Fibroblast of lung (primary cell): ENCODE data around the gene SPCS3. TPM values are rescaled to one million over a fixed set of nuclear protein-coding genes. Genes with fewer than 3 reads are reported as not detected.
A peak's percentile ranks its signal among the peaks of the same experiment; 100 is the strongest.
"Not testable (repeated sequence)": the region's sequence is repeated elsewhere in the genome, so short reads cannot be mapped to it uniquely, and the experiment has no call there.

Experiments used
- DNase-seq, 2 donors: peaks; one replicate each; pipeline versions ENCODE4 v3.0.0 to v3.0.0-alpha.2; 2010; ENCODE audit warnings: low read depth in 2 of 2
- H2AFZ ChIP-seq: 2 replicates; pipeline ENCODE4 v1.5.1; 2012; ENCODE audit warnings: low read length, control low read depth, inconsistent platforms
- H3K27ac ChIP-seq: 2 replicates; pipeline ENCODE4 v1.5.1; 2011; ENCODE audit warnings: low read length, control low read depth; ENCODE audit not compliant: insufficient read depth
- H3K27me3 ChIP-seq: 2 replicates; pipeline ENCODE4 v1.5.1; 2011; ENCODE audit warnings: mild to moderate bottlenecking, low read length; ENCODE audit not compliant: control insufficient read depth, insufficient read depth
- H3K36me3 ChIP-seq: 2 replicates; pipeline ENCODE4 v1.5.1; 2011; ENCODE audit warnings: low read length; ENCODE audit not compliant: control insufficient read depth, insufficient read depth
- H3K4me1 ChIP-seq: 2 replicates; pipeline ENCODE4 v1.5.1; 2011; ENCODE audit warnings: low read length; ENCODE audit not compliant: control insufficient read depth, insufficient read depth; ENCODE audit errors: extremely low read depth
- H3K4me2 ChIP-seq: 2 replicates; pipeline ENCODE4 v1.5.1; 2011; ENCODE audit warnings: low read length, control low read depth; ENCODE audit not compliant: insufficient read depth; ENCODE audit errors: extremely low read depth
- H3K4me3 ChIP-seq, 4 experiments: fragments of 200-600 bp in 1 of 4; sonication (generic) in 1 of 4; replicated peaks in 1 of 4; 2 replicates each; pipeline ENCODE4 v1.5.1; 2011 to 2016; ENCODE audit warnings: low read length in 4 of 4, low read depth in 3 of 4, mild to moderate bottlenecking in 3 of 4, control low read depth in 2 of 4, inconsistent platforms in 1 of 4, mixed read lengths in 1 of 4; ENCODE audit not compliant: insufficient read depth in 1 of 4; ENCODE audit errors: control extremely low read depth in 1 of 4
- H3K79me2 ChIP-seq: 2 replicates; pipeline ENCODE4 v1.5.1; 2012; ENCODE audit warnings: mild to moderate bottlenecking, low read length, inconsistent platforms; ENCODE audit not compliant: control insufficient read depth, insufficient read depth
- H3K9ac ChIP-seq: 2 replicates; pipeline ENCODE4 v1.5.1; 2011; ENCODE audit warnings: mild to moderate bottlenecking, low read length, control low read depth; ENCODE audit not compliant: insufficient read depth
- H3K9me3 ChIP-seq: 2 replicates; pipeline ENCODE4 v1.5.1; 2012; ENCODE audit warnings: low read depth, low read length; ENCODE audit not compliant: control insufficient read depth, insufficient read depth
- H4K20me1 ChIP-seq: 2 replicates; pipeline ENCODE4 v1.5.1; 2011; ENCODE audit warnings: low read length; ENCODE audit not compliant: control insufficient read depth, insufficient read depth; ENCODE audit errors: extremely low read depth
- CTCF ChIP-seq, 2 donors: IDR thresholded peaks in 1 of 2; conservative IDR thresholded peaks in 1 of 2; 1 replicate in 1 of 2; 2 replicates in 1 of 2; pipeline ENCODE4 v1.5.1; 2011 to 2012; ENCODE audit warnings: low read length in 2 of 2, control low read depth in 1 of 2, inconsistent platforms in 1 of 2, low read depth in 1 of 2, mild to moderate bottlenecking in 1 of 2
- EZH2 ChIP-seq: IDR thresholded peaks from 2 replicates; pipeline ENCODE4 v1.5.1; 2012; ENCODE audit warnings: low read length, control low read depth, mild to moderate bottlenecking; ENCODE audit errors: missing control alignments
- polyA plus RNA-seq, 2 donors: library from polyadenylated mRNA; depleted of rRNA in 1 of 2; stranded (reverse) in 1 of 2; unstranded in 1 of 2; fragments of >200 nt; gene quantifications; 2 replicates each; pipeline ENCODE4 v1.2.1, GENCODE V29; 2011 to 2012; ENCODE audit warnings: missing spikeins in 1 of 2
- total RNA-seq: library from RNA; depleted of rRNA; stranded (reverse); fragments of >200 nt; gene quantifications from 2 replicates; pipeline ENCODE4 v1.2.1, GENCODE V29; 2014

The SPCS3 gene
- total and polyA plus RNA-seq, 2 donors (not counting 1 experiment from before 2014, with no cell fraction given): 72.3 to 84.3 TPM

- peaks cover 2% of the 10 kb centered on the region for H3K4me1 ChIP-seq
- H3K9me3 ChIP-seq: no peaks in the 10 kb centered on the region
- no peaks in the 10 kb centered on the region for H3K79me2 ChIP-seq
- no peaks in the 10 kb centered on the region for H3K27me3 ChIP-seq
- no peak overlapping the region for H3K27ac ChIP-seq
- H3K36me3 ChIP-seq: no peaks in the 10 kb centered on the region
- H3K4me2 ChIP-seq: no peak overlapping the region
- no peak overlapping the region for H3K4me3 ChIP-seq
- H3K9ac ChIP-seq: no peak overlapping the region
- no peaks in the 10 kb centered on the region for H4K20me1 ChIP-seq
- no peak overlapping the region for H2AFZ ChIP-seq
- TF ChIP-seq EZH2 (no peak), CTCF (conservative IDR thresholded peaks at IDR 0.05 in 1 of 2, IDR thresholded peaks at IDR 0.05 in 1 of 2; ENCODE audit: low read depth in 1 of 2, low read length in 2 of 2) (no peak)
- no peak for DNase-seq
Observed at GRCh38 chr4:176276710-176277109, 43.1 kb upstream of the SPCS3 start.

GRCh38 chr4:176277162-176277904 is 42.4 kb upstream of the SPCS3 start:
- peak; percentile 74 to 76 for TF ChIP-seq CTCF (conservative IDR thresholded peaks at IDR 0.05 in 1 of 2, IDR thresholded peaks at IDR 0.05 in 1 of 2; ENCODE audit: low read depth in 1 of 2, low read length in 2 of 2)
- no peak for TF ChIP-seq EZH2
- no peaks in the 10 kb centered on the region for H3K9me3 ChIP-seq
- DNase-seq: peak; percentile 60 to 81
- H3K27ac ChIP-seq: no peak overlapping the region
- no peaks in the 10 kb centered on the region for H3K79me2 ChIP-seq
- no peak overlapping the region for H3K9ac ChIP-seq
- H3K4me3 ChIP-seq: peak overlapping the region in 1 of 4 experiments; percentile 9
- H4K20me1 ChIP-seq: no peaks in the 10 kb centered on the region
- no peaks in the 10 kb centered on the region for H3K36me3 ChIP-seq
- no peaks in the 10 kb centered on the region for H3K4me1 ChIP-seq
- H3K4me2 ChIP-seq: peak overlapping the region; percentile 33
- H2AFZ ChIP-seq: peak overlapping the region; percentile 75
- no peaks in the 10 kb centered on the region for H3K27me3 ChIP-seq

- not testable (repeated sequence) for H2AFZ ChIP-seq, H3K9me3 ChIP-seq, DNase-seq, H3K27me3 ChIP-seq, H3K9ac ChIP-seq, H3K79me2 ChIP-seq, H3K4me2 ChIP-seq, H3K4me1 ChIP-seq, H4K20me1 ChIP-seq, H3K36me3 ChIP-seq, H3K27ac ChIP-seq, H3K4me3 ChIP-seq
Observed at GRCh38 chr4:176279560-176279959, 40.2 kb upstream of the SPCS3 start.
